NCI-H2081 treated with DMSO at 0.1 percent for 48 hours (cell line): ENCODE results near the gene UBE2L3.
"Not testable (repeated sequence)": the region's sequence is repeated elsewhere in the genome, so short reads cannot be mapped to it uniquely, and the experiment has no call there.

Source experiments
- DNase-seq: peaks from one replicate; lab custom pipeline; 2025; lab: John Stamatoyannopoulos, UW

Gene UBE2L3

DNA sequence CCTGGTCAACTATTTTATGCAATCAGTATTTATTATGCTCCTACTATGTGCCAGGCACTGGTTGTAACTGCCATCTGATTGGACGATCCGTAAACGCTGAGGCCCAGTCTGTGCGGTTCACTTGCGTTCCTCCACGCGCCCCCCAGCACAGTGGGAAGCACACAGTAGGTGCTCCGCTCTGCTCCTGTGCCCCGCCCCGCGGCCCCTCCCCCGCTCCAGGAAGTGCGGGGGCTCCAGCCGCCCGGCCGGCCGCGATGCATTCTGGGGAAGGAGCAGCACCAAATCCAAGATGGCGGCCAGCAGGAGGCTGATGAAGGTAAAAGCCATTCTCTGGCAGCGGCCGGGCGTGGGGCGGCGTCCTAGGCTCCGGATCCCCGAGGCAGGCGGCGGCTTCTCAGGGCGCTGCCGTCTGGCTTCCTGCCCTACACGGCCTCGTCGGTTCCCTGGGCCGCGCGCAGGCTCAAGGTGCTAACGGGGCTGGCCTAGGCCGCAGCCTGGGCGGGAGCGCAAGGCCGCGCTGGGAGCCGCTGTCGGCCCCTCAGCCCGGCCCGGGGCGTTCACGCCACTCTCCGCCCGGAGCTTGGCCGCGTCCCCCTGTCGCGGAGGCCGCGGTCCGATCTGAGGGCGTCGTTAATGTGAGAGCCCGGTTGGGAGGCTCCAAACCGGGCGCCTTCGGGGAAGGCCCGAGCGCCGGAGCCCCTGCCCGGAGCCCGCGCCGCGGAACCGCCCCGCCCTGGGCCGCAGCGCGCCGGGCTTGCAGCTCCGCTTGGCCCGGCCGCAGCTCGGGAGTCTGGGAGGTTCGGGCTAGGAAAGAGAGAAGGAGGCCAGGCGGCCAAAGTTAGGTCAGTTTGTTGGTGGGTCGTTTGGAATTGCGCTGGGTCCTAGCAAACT, at the start of gene UBE2L3:
TSS of gene UBE2L3 (plus strand) at position 259 of the 891 bp plus-strand sequence. CDS start at position 290, 31 bp downstream.
- peak; percentile 1 for DNase-seq

DNA sequence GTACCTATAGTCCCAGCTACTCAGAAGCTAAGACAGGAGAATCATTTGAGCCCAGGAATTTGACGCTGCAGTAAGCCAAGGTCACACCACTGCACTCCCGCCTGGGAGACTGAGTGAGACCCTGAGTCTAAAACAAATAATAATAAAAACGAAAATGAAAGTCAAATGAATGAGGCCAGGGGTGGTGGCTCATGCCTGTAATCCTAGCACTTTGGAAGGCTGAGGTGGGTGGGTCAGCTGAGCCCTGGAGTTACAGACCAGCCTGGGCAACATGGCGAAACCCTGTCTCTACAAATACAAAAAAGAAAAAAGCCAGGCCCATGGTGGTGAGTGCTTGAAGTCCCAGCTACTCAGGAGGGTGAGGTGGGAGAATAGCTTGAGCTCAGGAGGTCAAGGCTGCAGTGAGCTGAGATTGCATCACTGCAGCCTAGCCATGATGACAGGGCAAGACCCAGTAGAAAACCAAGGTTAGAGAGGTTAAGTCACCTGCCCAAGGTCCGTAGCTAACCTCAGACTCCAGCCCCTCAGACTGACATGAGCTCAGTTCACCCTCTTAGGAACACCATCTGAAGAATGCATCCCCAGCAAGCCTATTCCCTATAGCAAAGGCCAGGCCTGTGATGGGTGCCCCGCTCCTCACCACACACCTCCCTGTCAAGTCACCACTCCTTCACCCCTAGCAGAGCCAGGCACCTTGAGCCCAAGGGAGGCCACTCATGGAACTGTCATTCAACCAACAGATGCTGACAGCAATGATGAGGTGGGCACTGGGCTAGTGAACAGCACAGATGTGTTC, 40.6 kb upstream of the UBE2L3 start:
- DNase-seq = not testable (repeated sequence)

DNA sequence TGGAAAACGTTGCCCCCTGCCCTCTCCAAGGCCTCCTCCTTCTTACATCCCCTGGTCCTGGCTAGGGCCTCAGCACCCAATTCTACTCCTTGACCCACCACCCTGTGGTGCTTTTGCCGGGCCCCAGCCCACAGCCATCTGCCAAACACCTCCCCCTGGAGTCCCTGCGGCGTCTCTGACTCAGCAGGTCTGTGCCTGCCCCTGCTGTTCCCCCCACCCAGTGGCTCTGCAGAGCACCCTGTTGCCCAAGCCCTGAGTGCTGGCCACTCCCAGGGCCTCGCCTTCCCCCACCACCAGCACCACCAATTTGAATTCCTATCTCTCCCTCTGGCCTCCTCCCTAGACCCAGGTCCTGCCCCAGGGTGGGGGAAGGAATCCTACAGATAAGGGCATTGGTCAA, 36.0 kb upstream of the UBE2L3 start:
- not testable (repeated sequence) for DNase-seq

DNA sequence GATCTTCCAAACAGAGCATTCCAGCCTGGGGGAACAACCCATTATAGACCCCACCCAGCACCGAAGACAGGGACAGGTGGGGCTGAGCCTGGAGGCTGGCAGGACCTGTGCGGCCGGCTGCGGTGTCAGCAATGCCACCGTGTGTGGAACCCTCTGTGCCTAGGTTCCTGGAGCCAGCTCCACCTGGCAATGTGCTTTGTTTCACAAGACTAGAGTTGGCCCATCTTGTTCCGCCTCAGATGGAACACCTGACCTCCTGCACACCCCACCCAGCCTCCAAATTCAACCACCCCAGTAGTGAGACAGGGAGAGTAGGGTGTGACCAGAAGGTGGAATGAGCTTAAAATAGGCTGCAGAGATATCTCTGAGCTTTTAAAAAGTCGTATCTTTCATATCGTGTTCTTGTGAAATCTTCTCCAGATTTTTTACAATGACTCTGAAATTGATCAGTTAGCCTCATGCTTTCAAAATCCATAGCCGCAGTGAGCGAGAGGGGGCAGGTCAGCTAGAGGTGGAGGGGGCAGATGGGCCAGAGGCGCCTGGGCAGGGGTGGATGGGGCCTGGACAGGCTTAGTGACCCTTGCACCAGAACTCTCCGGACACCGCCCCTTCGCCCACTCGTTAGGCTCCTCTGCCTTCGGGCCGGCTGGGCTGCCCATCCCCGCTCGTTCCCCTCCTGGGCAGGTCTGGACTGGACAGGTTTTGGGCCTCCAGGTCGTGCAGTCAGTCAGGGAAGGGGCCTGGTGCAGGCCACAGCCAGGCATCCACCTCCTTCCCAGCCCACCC, 34.5 kb upstream of the UBE2L3 start:
- DNase-seq = not testable (repeated sequence)

DNA sequence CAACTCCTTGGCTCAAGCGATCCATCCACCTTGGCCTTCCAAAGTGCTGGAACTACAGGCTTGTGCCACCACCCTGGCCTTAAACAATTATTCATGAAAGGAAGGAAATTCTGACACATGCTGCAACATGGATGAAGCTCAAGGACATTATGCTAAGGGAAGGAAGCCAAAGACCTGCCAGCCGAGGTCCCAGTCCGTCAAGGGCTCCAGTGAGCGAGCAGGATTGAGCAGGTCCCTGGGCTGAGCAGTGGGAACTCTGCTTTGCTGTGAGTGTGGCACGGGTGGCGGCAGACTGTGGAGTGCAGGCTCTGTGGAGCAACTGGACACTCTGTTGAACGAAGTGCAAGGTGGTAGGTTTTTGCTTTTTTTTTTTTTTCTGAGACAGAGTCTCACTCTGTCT, 27.7 kb upstream of the UBE2L3 start:
- DNase-seq = not testable (repeated sequence)

DNA sequence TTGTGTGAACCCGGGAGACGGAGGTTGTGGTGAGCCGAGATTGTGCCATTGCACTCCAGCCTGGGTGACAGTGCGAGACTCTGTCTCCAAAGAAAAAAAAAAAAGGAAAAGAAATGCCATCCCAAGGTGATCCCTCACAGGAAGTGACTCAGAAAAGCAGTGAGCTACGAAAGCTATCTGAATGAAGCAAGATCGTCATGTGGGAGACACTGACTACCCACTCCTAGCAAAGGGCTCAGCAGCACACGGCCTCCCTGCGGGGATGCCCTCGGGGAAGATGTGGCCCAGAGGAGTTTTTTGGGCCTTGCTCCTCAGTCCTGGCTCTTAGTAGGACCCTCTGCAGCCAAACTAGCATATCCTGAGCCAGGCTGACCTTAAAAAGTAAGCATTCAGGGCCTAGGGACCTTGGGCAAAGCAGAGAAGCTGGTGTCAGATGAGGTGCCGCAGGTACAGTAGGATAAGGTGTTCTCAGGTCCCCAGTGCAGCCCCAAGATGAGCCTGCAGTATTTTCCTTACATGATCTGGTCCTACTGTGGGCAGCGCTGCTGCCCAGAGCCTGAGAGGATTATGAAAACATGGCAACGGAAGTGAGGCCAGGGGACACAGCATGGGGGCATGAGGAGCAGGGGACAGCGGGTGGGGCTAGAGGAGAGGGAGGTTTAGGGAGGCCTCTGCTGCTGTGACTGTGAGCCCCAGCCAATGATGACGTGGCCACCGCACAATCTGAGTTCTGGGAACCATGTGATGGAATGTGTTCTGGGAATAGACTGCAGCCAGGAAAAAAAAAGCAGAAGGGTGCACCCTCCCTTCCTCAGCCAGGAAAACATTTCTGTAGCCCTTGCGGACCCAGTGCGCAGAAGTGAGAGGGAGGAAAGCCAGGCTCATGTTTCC, 22.8 kb upstream of the UBE2L3 start:
- not testable (repeated sequence) for DNase-seq

DNA sequence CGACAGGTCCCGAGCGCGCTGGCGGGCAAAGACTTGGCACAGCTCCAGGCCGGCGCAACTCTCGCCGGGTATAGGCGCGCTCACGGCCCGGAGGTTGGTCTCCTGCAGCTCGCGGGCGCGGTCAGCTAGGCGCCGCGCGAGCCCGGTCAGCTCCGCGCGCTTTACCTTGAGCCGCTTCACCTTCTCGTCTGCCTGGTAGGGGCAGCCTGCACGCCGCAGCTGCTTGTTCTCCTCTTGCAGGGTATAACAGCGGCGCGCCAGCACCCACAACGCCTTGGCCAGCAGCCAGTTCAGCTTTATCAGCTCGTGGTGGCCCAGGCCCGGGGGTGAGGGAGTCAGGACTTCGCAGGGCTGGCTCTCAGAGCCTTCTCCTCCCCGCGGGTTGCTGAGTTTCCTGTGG, 18.0 kb upstream of the UBE2L3 start:
- not testable (repeated sequence) for DNase-seq

DNA sequence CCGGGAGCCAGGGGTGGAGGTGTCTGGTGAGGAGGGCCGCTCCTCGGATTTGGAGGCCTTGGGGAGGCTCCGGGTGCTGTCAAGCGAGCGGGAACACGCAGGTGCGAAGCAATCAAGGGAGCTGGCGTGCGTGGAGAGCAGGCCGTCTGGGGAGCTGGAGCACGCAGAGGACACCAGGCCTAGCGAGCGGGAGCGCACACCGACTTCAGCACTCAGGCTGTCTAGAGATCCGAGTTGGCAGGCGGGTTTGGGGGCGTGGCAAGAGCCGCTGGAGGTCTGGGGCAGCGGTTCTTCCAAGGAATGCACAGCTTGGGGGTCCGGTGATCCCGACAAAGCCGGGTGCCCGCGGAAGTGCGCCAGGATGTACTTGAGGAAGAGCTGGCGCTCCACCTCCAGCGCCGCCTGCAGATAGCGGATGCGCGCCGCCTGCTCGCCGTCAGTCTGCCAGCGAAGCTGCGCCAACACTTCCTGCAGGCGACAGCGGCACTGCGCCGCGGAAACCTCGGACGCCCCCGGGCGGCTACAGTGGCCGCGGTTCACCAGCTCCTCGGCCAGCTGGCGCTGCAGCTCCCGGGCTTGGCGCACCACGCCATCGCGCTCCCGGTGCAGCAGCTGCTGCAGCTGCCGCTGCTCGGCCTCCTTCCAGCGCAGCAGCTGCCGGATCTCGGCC, 17.4 kb upstream of the UBE2L3 start:
- DNase-seq = not testable (repeated sequence)

DNA sequence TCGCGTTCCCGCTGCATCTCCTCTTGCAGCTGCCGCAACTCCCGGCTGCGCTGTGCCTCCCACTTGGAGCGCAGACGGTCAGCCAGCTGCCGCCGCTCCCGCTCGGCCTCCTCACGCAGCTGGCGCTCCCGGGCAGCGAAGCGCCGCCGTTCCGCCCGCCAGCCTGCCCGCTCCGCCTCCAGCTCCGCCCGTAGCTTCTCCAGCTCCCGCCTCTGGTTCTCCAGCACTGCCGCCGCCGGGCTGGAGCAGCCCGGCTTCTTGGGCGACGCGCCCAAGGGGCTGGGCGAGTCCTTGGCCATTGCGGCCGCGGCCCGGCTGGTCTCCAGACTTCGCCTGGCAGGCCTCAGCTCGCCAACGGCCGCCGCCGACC, 16.9 kb upstream of the UBE2L3 start:
- DNase-seq = not testable (repeated sequence)

DNA sequence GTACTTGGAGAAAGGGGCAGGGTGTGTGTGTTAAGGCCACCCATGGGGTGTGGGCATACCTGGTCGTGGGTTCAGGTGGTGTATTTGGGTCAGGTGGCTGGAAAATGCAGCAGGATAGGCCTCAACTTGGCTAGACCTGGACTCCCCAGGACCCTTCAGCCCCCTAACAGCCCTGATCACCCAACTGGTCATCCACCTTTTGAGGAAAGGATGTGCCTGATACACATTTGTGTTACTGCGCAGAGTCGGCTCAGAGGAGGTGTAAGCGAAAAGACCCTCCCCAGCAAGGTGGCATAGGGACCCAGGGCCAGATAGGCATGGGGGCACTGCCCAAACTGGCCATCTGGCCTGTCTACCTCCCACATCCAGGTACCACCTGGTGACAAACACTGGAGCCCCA, 16.2 kb upstream of the UBE2L3 start, which contains the start of gene RIMBP3C:
TSS of gene RIMBP3C (minus strand) at position 101 of the 400 bp plus-strand sequence. CDS start 485 bp downstream, outside the sequence.
- DNase-seq = not testable (repeated sequence)

DNA sequence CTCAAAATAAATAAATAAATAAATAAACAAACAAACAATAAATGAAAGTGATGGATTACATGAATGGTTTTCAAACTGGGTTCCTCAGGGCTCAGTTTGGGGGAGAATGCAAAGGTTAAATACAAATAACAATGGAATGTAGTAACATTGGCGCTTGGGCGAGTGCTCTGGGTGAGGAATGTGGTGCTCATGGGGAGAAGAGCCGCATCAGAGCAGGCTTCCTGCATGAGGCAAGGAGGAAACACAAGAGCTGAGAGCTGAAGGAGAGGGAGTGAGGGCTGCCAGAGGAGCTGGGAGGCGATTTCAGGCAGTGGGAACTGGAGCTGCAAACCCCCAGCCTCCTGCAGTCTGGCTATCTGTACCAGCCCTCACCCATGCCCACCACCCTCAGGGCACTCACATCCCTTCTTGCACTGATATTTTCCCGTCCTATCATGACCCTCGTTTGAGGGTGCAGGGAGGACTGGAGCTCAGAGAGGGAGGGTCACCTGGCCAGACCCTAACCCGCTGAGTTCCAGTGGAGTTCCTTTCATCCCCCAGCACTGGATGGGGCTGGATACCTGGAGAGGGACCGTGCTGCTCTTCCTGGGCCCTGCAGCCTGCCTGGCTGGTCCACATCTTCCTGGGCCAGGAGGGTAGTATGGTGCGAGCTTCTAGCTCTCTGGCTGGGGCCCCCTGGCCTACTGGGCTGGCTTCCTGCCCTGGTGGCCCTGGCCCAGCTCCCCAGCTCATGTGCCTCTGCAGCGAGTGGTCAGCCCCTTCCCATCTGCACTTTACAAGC, 8.0 kb upstream of the UBE2L3 start:
- DNase-seq = not testable (repeated sequence)

DNA sequence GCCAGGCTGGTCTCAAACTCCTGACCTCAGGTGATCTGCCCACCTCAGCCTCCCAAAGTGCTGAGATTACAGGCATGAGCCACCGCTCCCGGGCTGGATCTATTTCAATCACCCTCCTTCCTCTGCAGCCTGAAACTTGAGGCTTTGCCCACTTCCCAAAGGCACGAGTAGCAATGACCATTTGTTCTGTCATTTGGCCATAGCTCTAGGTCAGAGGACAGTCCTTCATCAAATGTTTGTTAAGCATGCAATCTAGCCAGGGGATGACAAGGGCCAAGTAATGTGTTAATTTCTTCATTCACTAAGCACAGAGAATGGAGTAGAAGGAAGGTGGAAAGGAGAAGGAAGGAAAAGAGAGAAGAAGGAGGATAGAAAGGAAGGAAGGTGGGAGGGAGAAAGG, 6.9 kb upstream of the UBE2L3 start:
- DNase-seq = not testable (repeated sequence)

DNA sequence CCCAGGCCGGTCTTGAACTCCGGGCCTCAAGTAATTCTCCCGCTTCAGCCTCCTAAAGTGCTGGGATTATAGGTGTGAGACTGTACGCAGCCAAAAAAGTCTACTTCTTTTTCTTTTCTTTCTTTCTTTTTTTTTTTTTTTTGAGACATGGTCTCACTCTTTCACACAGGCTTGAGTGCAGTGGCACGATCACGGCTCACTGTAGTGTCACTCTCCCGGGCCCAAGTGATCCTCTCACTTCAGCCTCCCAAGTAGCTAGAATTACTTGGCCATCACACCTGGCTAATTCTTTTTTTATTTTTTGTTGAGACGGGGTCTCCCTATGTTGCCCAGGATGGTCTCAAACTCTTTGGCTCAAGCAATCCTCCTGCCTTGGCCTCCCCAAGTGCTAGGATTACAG, 3.6 kb upstream of the UBE2L3 start:
- DNase-seq = no peak

DNA sequence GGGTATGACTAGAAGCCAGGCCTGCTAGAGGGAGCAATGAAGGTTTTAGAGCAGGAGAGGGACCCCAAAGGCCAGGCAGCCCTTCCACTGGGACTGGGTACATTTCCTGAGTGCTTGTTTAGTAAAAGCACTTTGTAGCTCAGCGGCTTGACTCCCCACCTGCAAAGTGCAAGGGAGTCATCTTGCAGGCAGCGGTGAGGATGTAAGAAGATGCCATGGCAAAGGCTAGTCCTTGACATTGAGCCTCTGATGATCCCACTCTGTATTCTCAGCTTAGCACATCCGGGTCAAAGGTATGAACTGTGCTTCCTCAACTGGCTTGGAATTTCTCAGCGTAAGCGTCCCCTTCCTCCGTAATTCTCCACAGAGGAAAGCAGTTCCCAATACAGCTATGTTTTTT, 3.1 kb upstream of the UBE2L3 start:
- DNase-seq = no peak

DNA sequence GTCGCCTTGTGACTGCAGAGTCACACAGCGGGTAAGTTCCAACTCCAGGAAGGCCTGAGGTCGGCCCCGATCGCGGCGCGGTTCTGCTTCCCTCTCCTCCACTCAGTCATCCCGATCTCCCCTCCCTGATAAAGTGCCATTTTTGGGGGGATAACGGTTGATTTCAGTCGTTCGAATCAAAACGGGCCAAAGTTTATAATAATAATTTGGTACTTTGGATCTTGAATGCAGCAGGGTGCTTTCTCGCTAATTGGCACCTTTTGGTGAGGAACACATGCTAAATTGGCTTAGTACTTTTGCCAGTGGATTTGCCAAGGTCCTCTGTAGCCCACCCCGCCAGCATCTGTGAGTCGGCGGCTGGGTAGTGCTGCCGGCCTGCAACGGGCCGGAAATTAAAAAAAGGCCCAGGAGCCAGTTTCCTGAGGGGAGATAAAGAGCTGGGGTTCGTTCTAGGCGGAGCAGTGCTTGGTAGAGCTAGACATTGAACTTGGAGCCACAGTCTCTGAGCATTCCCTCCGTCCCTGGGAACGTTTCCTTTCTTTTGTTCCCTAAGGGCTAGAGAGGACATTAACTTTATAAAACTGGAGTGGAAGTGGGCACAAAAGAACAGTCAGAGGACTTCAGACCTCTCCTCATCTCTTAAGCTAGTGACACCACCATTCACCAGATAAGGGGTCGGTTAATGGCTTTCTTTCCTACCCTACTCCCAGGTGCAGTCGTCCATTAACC, 997 bp downstream of the UBE2L3 start:
- no peak for DNase-seq

DNA sequence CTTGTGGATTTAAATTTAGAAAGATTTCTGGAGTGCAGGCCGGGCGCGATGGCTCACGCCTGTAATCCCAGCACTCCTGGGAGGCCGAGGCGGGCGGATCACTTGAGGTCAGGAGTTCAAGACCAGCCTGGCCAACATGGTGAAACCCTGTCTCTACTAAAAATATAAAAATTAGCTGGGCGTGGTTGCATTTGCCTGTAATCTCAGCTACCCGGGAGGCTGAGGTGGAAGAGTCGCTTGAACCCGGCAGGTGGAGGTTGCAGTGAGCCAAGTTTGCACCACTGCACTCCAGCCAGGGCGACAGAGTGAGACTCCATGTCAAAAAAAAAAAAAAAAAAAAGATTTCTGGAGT, 1.5 kb downstream of the UBE2L3 start:
- DNase-seq = not testable (repeated sequence)

DNA sequence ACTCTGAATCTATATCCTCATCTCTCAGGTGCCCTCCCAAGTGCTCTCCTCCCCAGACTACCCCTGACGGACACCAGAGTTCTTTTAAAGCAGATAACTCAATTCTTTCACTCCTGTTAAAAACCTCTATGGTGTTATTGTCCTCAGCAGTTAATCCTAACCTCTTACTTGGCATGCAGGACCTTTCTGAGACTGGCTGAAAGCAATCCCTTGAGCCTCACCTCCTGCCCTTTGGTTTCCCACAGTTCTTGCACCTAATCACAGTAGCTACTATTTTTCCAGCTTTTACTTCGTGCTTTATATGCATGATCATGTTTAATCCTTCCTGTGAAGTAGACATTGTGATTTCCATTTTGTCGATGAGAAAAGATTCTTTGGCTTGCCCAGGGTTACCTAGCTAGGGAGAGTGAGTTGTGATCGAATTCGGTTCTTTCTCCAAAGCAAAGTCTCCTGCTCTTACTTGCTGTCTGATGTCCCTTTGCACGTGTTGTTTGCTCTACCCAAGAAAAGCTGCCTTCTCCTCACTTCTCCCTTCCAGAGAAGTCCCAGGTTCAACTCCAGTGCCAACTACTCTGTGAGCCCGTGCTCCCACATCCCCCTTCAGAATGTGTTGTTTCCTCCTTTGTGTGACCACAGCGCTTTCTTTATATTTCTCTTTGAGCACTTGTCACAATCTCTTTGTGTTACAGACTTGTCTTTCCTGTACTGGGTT, 2.1 kb downstream of the UBE2L3 start:
- DNase-seq = no peak

DNA sequence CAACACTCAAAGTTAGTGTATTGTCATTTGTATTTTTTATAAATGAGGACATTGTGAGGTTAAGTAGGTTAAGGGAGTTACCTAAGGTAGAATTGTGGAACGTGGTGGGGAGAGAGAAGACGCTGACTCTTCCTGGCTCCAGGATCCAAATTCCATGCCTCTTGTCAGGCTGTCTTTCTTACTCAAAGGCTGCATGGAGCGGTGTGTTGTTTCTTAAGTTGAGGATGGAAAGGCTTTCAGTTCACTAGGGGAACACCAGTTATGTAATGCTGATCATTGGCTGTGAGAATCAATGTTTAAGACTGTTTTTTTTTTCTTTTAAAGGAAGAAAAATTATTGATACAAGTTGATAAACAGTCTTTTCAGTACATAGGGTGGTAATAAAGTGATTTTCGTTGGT, 2.9 kb downstream of the UBE2L3 start:
- no peak for DNase-seq
